Spleen (tissue), 11 donors: Measurements from ENCODE around the gene NLGN2. TPM values are rescaled to one million over a fixed set of nuclear protein-coding genes. Genes with fewer than 3 reads are reported as not detected.

ENCODE experiments used
- DNase-seq: peaks from one replicate; pipeline ENCODE4 v3.0.0-alpha.2; 2020
- H3K27ac ChIP-seq, 8 donors: fragments of 200-600 bp; sonication (generic) in 7 of 8; 1 replicate in 4 of 8; 2 replicates in 4 of 8; pipeline versions ENCODE4 v1.5.0 to v1.8.0; 2016 to 2021; ENCODE audit warnings: inconsistent platforms in 4 of 8, mild to moderate bottlenecking in 4 of 8, moderate library complexity in 1 of 8
- H3K27me3 ChIP-seq, 7 donors: fragments of 200-600 bp; sonication (generic) in 6 of 7; replicated peaks in 1 of 7; 1 replicate in 4 of 7; 2 replicates in 3 of 7; pipeline versions ENCODE4 v1.5.0 to v1.8.0; 2016 to 2021; ENCODE audit warnings: inconsistent platforms in 3 of 7, mild to moderate bottlenecking in 1 of 7
- H3K36me3 ChIP-seq, 6 donors: fragments of 200-600 bp; sonication (generic) in 5 of 6; 1 replicate in 4 of 6; 2 replicates in 2 of 6; pipeline versions ENCODE4 v1.5.0 to v1.8.0; 2016 to 2021; ENCODE audit warnings: inconsistent platforms in 2 of 6
- H3K4me1 ChIP-seq, 6 donors: fragments of 200-600 bp; sonication (generic) in 5 of 6; 1 replicate in 3 of 6; 2 replicates in 3 of 6; pipeline versions ENCODE4 v1.5.0 to v1.8.0; 2016 to 2021; ENCODE audit warnings: inconsistent platforms in 3 of 6
- H3K4me3 ChIP-seq, 8 donors: fragments of 200-600 bp; sonication (generic) in 7 of 8; 1 replicate in 4 of 8; 2 replicates in 4 of 8; pipeline versions ENCODE4 v1.5.0 to v1.8.0; 2016 to 2021; ENCODE audit warnings: inconsistent platforms in 4 of 8, mild to moderate bottlenecking in 4 of 8, moderate library complexity in 2 of 8
- H3K9me3 ChIP-seq, 8 donors: fragments of 200-600 bp; sonication (generic) in 7 of 8; 1 replicate in 4 of 8; 2 replicates in 4 of 8; pipeline versions ENCODE4 v1.5.0 to v1.8.0; 2016 to 2021; ENCODE audit warnings: inconsistent platforms in 4 of 8
- CTCF ChIP-seq, 11 experiments: fragments of 200-600 bp in 7 of 11; fragments of 450-650 bp in 4 of 11; sonication (generic) in 4 of 11; IDR thresholded peaks in 8 of 11; conservative IDR thresholded peaks in 3 of 11; 1 replicate in 7 of 11; 2 replicates in 4 of 11; pipeline versions ENCODE4 v1.4.0 to v1.8.0; 2016 to 2021; ENCODE audit warnings: antibody characterized with exemption in 11 of 11, inconsistent platforms in 4 of 11, mild to moderate bottlenecking in 1 of 11
- POLR2A ChIP-seq, 3 donors: fragments of 450-650 bp; IDR thresholded peaks; one replicate each; pipeline ENCODE4 v1.5.1; 2017; ENCODE audit warnings: antibody characterized with exemption in 3 of 3, mild to moderate bottlenecking in 1 of 3
- POLR2AphosphoS5 ChIP-seq, 3 donors: sonication (generic); formaldehyde crosslinking; IDR thresholded peaks; one replicate each; pipeline ENCODE4 v1.5.1; 2017; ENCODE audit warnings: antibody characterized with exemption in 3 of 3
- WGBS, 5 donors: extraction: QIAGEN DNeasy Blood & Tissue Kit in 3 of 5; methylation state at CpG; one replicate each; pipeline versions ENCODE4 v1.1.5 to v1.1.7; 2013 to 2018; 5-methylcytosine and 5-hydroxymethylcytosine counted together
- intact Hi-C: fragments of 100-400 bp; cut with DNase I; formaldehyde crosslinking; loops from one replicate; pipeline ENCODE4 v1.15.0; 2023; ENCODE audit warnings: low total_unique reads
- polyA plus RNA-seq, 3 donors: library from polyadenylated mRNA; stranded (reverse); fragments of 200-250 nt; gene quantifications; one replicate each; pipeline ENCODE4 v1.2.1, GENCODE V29; 2013
- total RNA-seq, 7 donors: library from RNA; depleted of rRNA in 3 of 7; stranded (reverse); fragments of >200 nt in 3 of 7; fragmentation: NEBNext Ultra II Directional in 4 of 7; extraction: Animal tissue kit (Norgen Biotek cat#: 25700) in 4 of 7; gene quantifications; one replicate each; pipeline versions ENCODE4 v1.1.0 to v1.2.1, GENCODE V29; 2016 to 2021
- donor health status: healthy with polysubstance abuse.
- donor health status: DM: no; HTN: no; CAD: no; lungs with moderate emphysema.
- donor health status: DM: no; HTN: no; CAD: no.
- donor health status: Bipolar disorder and iron deficiency.
- donor health status: healthy.
- donor health status: DM: no; HTN: no; CAD: no.
- donor health status: DM: yes; HTN: yes; CAD: no.

The NLGN2 gene
- total and polyA plus RNA-seq, 10 donors, result 2.2 to 23.0 (median 11.4) TPM

- no peak overlapping the region for H3K27ac ChIP-seq
- H3K27me3 ChIP-seq, result peaks cover 0 to 62% (median 10%) of the 10 kb centered on the region in 7 donors
- peaks cover 0 to 13% (median 2%) of the 10 kb centered on the region in 6 donors for H3K36me3 ChIP-seq
- 88 to 95% (median 93%) methylated on average over 9 to 10 of the region's 10 CpGs for WGBS, 5 donors
- no peak for DNase-seq
- peaks cover 7 to 40% (median 33%) of the 10 kb centered on the region in 6 donors for H3K4me1 ChIP-seq
- no peak overlapping the region for H3K4me3 ChIP-seq
- TF ChIP-seq POLR2A (IDR thresholded peaks at IDR 0.05) (no peak), CTCF (IDR thresholded peaks at IDR 0.05 in 8 of 11, conservative IDR thresholded peaks at IDR 0.05 in 3 of 11) (no peak), POLR2AphosphoS5 (IDR thresholded peaks at IDR 0.05) (no peak)
- H3K9me3 ChIP-seq, result peaks cover 0 to 6% (median 0%) of the 10 kb centered on the region in 8 donors
- intact Hi-C loops, result no loop called here
Observed at GRCh38 chr17:7382901-7383300, 24.7 kb upstream of the NLGN2 start.

DNA sequence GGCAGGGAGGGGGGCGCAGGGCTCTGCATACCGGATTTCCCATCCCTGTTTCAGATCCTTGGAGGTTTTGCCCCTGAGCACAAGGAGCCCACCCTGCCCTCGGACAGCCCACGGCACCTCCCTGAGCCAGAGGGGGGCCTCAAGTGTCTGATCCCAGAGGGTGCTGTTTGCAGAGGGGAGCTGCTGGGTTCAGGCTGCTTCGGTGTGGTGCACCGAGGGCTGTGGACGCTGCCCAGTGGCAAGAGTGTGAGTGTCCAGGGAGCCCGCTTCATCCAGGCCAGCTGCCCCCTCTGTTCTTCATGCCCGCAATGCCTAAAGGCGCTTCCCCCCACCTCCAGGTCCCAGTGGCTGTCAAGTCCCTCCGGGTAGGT is 24.3 kb upstream of the NLGN2 start:
- Histone ChIP-seq H3K27ac (peak overlapping the region in 1 of 8 donors; percentile 86), H3K4me3 (peak overlapping the region in 7 of 8 donors; percentile 47 to 73 (median 53)), H3K27me3 (peaks cover 0 to 62% (median 10%) of the 10 kb centered on the region in 7 donors), H3K9me3 (peaks cover 0 to 6% (median 0%) of the 10 kb centered on the region in 8 donors), H3K36me3 (peaks cover 0 to 18% (median 4%) of the 10 kb centered on the region in 6 donors), H3K4me1 (peaks cover 7 to 40% (median 33%) of the 10 kb centered on the region in 6 donors)
- TF ChIP-seq CTCF (IDR thresholded peaks at IDR 0.05 in 8 of 11, conservative IDR thresholded peaks at IDR 0.05 in 3 of 11), result no peak
- no peak for TF ChIP-seq POLR2AphosphoS5 (IDR thresholded peaks at IDR 0.05)
- TF ChIP-seq POLR2A (IDR thresholded peaks at IDR 0.05), result no peak
- whole genome bisulfite sequencing, 5 donors, result 82 to 90% (median 85%) methylated on average over 7 to 11 of the region's 11 CpGs
- intact Hi-C loops, result no loop called here
- DNase-seq, result no peak

- peak; percentile 93 for DNase-seq
- intact Hi-C loops, result no loop called here
- H3K27me3 ChIP-seq, result peaks cover 0 to 57% (median 10%) of the 10 kb centered on the region in 7 donors
- peak overlapping the region; percentile 26 to 73 (median 50) for H3K4me3 ChIP-seq
- no peak for TF ChIP-seq POLR2A (IDR thresholded peaks at IDR 0.05)
- TF ChIP-seq POLR2AphosphoS5 (IDR thresholded peaks at IDR 0.05), result peak; percentile 84 to 89 (median 85)
- TF ChIP-seq CTCF (IDR thresholded peaks at IDR 0.05 in 8 of 11, conservative IDR thresholded peaks at IDR 0.05 in 3 of 11), result peak in 1 of 11 experiments; percentile 17
- H3K36me3 ChIP-seq, result peaks cover 0 to 24% (median 9%) of the 10 kb centered on the region in 6 donors
- WGBS, 5 donors, result 5 to 28% (median 10%) methylated on average over 11 to 65 of the region's 65 CpGs
- peak overlapping the region; percentile 72 to 90 (median 86) for H3K27ac ChIP-seq
- H3K9me3 ChIP-seq, result peaks cover 0 to 4% (median 0%) of the 10 kb centered on the region in 8 donors
- H3K4me1 ChIP-seq, result peaks cover 7 to 40% (median 33%) of the 10 kb centered on the region in 6 donors
Observed at GRCh38 chr17:7383742-7384488, 23.7 kb upstream of the NLGN2 start.

DNA sequence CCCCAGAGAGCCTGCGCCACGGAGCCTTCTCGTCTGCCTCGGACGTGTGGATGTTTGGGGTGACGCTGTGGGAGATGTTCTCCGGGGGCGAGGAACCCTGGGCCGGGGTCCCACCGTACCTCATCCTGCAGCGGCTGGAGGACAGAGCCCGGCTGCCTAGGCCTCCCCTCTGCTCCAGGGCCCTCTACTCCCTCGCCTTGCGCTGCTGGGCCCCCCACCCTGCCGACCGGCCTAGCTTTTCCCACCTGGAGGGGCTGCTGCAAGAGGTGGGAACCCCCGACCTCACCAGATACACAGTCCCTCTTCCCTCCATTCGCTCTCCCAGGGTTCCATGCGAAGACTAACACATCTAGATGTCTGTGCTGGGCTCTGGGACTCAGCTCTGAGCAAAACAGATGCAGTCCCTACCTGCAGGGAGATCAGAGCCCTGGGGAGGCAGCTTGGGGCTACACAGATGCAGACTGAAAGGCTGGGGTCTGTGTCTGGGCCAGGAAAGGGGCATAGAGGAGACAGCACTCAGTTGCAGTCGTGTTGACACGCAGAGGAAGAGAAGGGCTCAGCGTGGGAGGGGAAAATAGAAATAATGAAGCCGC is 23.1 kb upstream of the NLGN2 start:
- 40 to 50% (median 42%) methylated on average over 13 to 23 of the region's 23 CpGs for WGBS, 5 donors
- H3K9me3 ChIP-seq, result no peaks in the 10 kb centered on the region
- peaks cover 7 to 44% (median 34%) of the 10 kb centered on the region in 6 donors for H3K4me1 ChIP-seq
- H3K4me3 ChIP-seq, result peak overlapping the region; percentile 26 to 73 (median 50)
- no peak for DNase-seq
- peaks cover 0 to 50% (median 10%) of the 10 kb centered on the region in 7 donors for H3K27me3 ChIP-seq
- H3K27ac ChIP-seq, result peak overlapping the region; percentile 72 to 90 (median 86)
- H3K36me3 ChIP-seq, result peaks cover 0 to 30% (median 15%) of the 10 kb centered on the region in 6 donors
- TF ChIP-seq CTCF (IDR thresholded peaks at IDR 0.05 in 8 of 11, conservative IDR thresholded peaks at IDR 0.05 in 3 of 11), result no peak
- no peak for TF ChIP-seq POLR2A (IDR thresholded peaks at IDR 0.05)
- TF ChIP-seq POLR2AphosphoS5 (IDR thresholded peaks at IDR 0.05), result no peak
- intact Hi-C loops, result no loop called here
